MM.1S (cell line): ENCODE results near the gene MYL4.
A peak's percentile ranks its signal among the peaks of the same experiment; 100 is the strongest.
"Not testable (repeated sequence)": the region's sequence is repeated elsewhere in the genome, so short reads cannot be mapped to it uniquely, and the experiment has no call there.

ENCODE experiments used
- DNase-seq: peaks from one replicate; pipeline ENCODE4 v3.0.0-alpha.2; 2015
- H2AFZ ChIP-seq: fragments of 300-600 bp; sonication (generic); 2 replicates; pipeline ENCODE4 v1.6.0; 2016; ENCODE audit warnings: antibody characterized with exemption, low read length
- H3F3A ChIP-seq: fragments of 300-600 bp; sonication (generic); 2 replicates; pipeline ENCODE4 v1.6.1; 2016; ENCODE audit warnings: mild to moderate bottlenecking, antibody characterized with exemption, low read length, moderate library complexity, mixed read lengths; ENCODE audit not compliant: insufficient read depth
- H3K27ac ChIP-seq: fragments of 300-600 bp; sonication (generic); 2 replicates; pipeline ENCODE4 v1.5.1; 2016; ENCODE audit warnings: mild to moderate bottlenecking, low read length
- H3K27me3 ChIP-seq: fragments of 300-600 bp; sonication (generic); replicated peaks from 2 replicates; pipeline ENCODE4 v1.6.0; 2016; ENCODE audit warnings: low read length; ENCODE audit not compliant: insufficient read depth
- H3K36me3 ChIP-seq: fragments of 300-600 bp; sonication (generic); replicated peaks from 2 replicates; pipeline ENCODE4 v1.6.1; 2016; ENCODE audit warnings: mild to moderate bottlenecking, low read length, mixed read lengths; ENCODE audit not compliant: insufficient read depth
- H3K4me1 ChIP-seq: fragments of 300-600 bp; sonication (generic); 2 replicates; pipeline ENCODE4 v1.6.1; 2016; ENCODE audit warnings: low read length, mixed read lengths
- H3K4me2 ChIP-seq: fragments of 300-600 bp; sonication (generic); 2 replicates; pipeline ENCODE4 v1.6.0; 2016; ENCODE audit warnings: low read depth, low read length
- H3K4me3 ChIP-seq: fragments of 300-600 bp; sonication (generic); 2 replicates; pipeline ENCODE4 v1.5.1; 2016; ENCODE audit warnings: low read length, mixed read lengths
- H3K79me2 ChIP-seq: fragments of 300-600 bp; sonication (generic); 2 replicates; pipeline ENCODE4 v1.6.1; 2016; ENCODE audit warnings: mixed run types, low read length, mixed read lengths
- H3K9ac ChIP-seq: fragments of 300-600 bp; sonication (generic); 2 replicates; pipeline ENCODE4 v1.6.1; 2016; ENCODE audit warnings: low read length, mixed read lengths
- H3K9me2 ChIP-seq: fragments of 300-600 bp; sonication (generic); replicated peaks from 2 replicates; pipeline ENCODE4 v1.6.1; 2016; ENCODE audit warnings: mild to moderate bottlenecking, low read length, mixed read lengths; ENCODE audit not compliant: insufficient read depth
- H3K9me3 ChIP-seq: fragments of 300-600 bp; sonication (generic); replicated peaks from 2 replicates; pipeline ENCODE4 v1.6.1; 2016; ENCODE audit warnings: mild to moderate bottlenecking, low read length, mixed read lengths; ENCODE audit not compliant: insufficient read depth
- H4K20me1 ChIP-seq: fragments of 300-600 bp; sonication (generic); 2 replicates; pipeline ENCODE4 v1.6.1; 2016; ENCODE audit warnings: mild to moderate bottlenecking, low read length, moderate library complexity, mixed read lengths; ENCODE audit not compliant: insufficient read depth
- EZH2 ChIP-seq: fragments of 300-600 bp; sonication (generic); optimal IDR thresholded peaks from 2 replicates; pipeline ENCODE3; 2017; ENCODE audit warnings: low read depth, mild to moderate bottlenecking, antibody characterized with exemption, low read length, mixed read lengths
- EZH2phosphoT487 ChIP-seq: fragments of 300-600 bp; sonication (generic); IDR thresholded peaks from 2 replicates; pipeline ENCODE4 v1.6.1; 2018; ENCODE audit warnings: antibody characterized with exemption, low read length
- TF ChIP-seq, protein P1 (sequence below): fragments of 300-600 bp; sonication (generic); IDR thresholded peaks from 2 replicates; pipeline ENCODE4 v1.5.1; 2016; ENCODE audit warnings: antibody characterized with exemption, low read length, mixed read lengths

MYL4 gene

DNA sequence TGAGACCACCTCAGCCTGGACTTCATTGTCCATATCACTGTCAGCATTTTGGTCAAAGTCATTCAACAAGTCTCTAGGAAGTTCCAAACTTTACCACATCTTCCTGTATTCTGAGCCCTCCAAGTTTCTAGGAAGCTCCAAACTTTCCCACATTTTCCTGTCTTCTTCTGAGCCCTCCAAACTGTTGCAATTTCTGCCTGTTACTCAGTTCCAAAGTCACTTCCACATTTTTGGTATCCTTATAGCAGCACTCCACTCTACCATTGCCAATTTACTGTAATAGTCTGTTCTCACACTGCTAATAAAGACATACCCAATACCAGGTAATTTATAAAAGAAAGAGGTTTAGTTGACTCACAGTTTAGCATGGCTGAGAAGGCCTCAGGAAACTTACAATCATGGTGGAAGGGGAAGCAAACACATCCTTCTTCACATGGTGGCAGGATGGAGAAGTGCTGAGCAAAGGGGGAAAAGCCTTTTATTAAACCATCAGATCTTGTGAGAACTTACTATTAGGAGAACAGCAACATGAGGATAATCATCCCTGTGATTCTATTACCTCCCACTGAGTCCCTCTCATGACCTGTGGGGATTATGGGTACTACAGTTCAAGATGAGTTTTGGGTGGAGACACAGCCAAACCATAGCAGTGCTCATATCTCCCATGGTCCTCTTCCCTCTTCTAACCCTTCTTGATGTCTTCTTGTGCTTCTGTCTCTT, 60.6 kb downstream of the MYL4 start:
- H4K20me1 ChIP-seq, H3K9me2 ChIP-seq, H3K27me3 ChIP-seq, H3K9ac ChIP-seq, DNase-seq, H3K79me2 ChIP-seq, H3F3A ChIP-seq, H3K4me3 ChIP-seq, H3K4me1 ChIP-seq, H3K9me3 ChIP-seq, H3K36me3 ChIP-seq, H2AFZ ChIP-seq, H3K4me2 ChIP-seq, H3K27ac ChIP-seq: not testable (repeated sequence)

DNA sequence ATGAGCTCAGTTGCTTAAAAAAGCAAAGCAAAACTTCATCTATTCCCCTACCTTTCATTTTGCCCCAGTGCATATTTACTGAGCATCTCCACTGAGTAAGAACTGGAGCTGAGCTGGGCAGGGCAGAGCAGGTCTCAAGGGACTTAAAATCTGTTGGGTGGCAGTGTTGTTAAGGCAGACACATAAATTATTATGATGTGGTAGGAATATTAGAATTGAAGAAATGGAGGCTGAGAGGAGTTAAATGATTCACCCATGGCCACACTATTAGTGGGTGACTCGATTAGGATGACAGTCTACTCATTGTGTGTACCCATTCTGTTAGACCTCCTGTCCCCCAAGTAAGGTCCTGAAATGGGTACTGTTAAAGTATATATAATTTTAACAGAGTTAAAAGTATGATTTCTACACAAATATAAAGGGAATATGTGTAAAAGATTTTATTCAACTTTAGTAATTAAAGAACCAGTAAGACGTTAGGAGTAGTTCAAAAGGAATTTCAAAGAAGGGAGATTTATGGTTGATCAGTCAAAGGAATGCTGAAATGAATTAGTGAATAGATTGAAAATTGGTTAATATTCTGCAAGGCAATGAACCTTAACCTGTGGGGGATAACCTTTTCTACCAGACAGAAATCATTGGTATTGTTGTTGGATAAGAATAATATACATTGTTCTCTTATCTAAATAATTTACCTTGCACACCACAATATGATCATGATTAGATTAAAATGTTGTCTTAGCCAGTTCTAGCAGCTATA, 62.0 kb downstream of the MYL4 start:
- H4K20me1 ChIP-seq = no peaks in the 10 kb centered on the region
- no peak overlapping the region for H3K27ac ChIP-seq
- no peak for TF ChIP-seq EZH2phosphoT487
- TF ChIP-seq EZH2 = no peak
- TF ChIP-seq, protein P1, sequence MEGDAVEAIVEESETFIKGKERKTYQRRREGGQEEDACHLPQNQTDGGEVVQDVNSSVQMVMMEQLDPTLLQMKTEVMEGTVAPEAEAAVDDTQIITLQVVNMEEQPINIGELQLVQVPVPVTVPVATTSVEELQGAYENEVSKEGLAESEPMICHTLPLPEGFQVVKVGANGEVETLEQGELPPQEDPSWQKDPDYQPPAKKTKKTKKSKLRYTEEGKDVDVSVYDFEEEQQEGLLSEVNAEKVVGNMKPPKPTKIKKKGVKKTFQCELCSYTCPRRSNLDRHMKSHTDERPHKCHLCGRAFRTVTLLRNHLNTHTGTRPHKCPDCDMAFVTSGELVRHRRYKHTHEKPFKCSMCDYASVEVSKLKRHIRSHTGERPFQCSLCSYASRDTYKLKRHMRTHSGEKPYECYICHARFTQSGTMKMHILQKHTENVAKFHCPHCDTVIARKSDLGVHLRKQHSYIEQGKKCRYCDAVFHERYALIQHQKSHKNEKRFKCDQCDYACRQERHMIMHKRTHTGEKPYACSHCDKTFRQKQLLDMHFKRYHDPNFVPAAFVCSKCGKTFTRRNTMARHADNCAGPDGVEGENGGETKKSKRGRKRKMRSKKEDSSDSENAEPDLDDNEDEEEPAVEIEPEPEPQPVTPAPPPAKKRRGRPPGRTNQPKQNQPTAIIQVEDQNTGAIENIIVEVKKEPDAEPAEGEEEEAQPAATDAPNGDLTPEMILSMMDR = no peak
- no peak for DNase-seq
- H3K4me3 ChIP-seq = no peak overlapping the region
- no peaks in the 10 kb centered on the region for H3F3A ChIP-seq
- no peak overlapping the region for H3K4me2 ChIP-seq
- no peaks in the 10 kb centered on the region for H3K27me3 ChIP-seq
- no peaks in the 10 kb centered on the region for H3K79me2 ChIP-seq
- H2AFZ ChIP-seq = no peak overlapping the region
- no peaks in the 10 kb centered on the region for H3K9me2 ChIP-seq
- no peak overlapping the region for H3K9ac ChIP-seq
- H3K9me3 ChIP-seq = no peaks in the 10 kb centered on the region
- 0 out of 2 replicates have a peak, but pooled peaks cover 6% of the 10 kb centered on the region for H3K4me1 ChIP-seq
- H3K36me3 ChIP-seq = no peaks in the 10 kb centered on the region

DNA sequence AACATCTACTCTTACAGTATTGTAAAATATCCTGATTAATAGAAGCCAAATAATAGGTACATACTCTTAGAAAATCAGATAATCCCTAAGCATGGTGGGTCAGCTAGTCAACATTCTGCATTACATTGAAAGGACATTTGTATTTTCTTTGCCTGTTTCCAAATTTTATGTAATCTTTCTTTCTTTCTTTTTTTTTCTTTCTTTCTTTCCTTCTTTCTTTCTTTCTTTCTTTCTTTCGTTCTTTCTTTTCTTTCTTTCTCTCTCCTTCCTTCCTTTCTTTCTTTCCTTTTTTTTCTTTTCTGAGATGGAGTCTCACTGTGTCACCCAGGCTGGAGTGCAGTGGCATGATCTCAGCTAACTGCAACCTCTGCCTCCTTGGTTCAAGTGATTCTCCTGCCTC, 63.3 kb downstream of the MYL4 start:
- no peaks in the 10 kb centered on the region for H3K9me3 ChIP-seq
- H3K27ac ChIP-seq = no peak overlapping the region
- no peaks in the 10 kb centered on the region for H3K79me2 ChIP-seq
- no peak for DNase-seq
- no peak overlapping the region for H3K4me2 ChIP-seq
- no peaks in the 10 kb centered on the region for H3K36me3 ChIP-seq
- H3K27me3 ChIP-seq = no peaks in the 10 kb centered on the region
- H3K4me3 ChIP-seq = no peak overlapping the region
- H2AFZ ChIP-seq = no peak overlapping the region
- H4K20me1 ChIP-seq = no peaks in the 10 kb centered on the region
- H3K9me2 ChIP-seq = no peaks in the 10 kb centered on the region
- no peak for TF ChIP-seq EZH2phosphoT487
- TF ChIP-seq, protein P1 = no peak
- no peak for TF ChIP-seq EZH2
- no peak overlapping the region for H3K9ac ChIP-seq
- 0 out of 2 replicates have a peak, but pooled peaks cover 6% of the 10 kb centered on the region for H3K4me1 ChIP-seq
- H3F3A ChIP-seq = no peaks in the 10 kb centered on the region

DNA sequence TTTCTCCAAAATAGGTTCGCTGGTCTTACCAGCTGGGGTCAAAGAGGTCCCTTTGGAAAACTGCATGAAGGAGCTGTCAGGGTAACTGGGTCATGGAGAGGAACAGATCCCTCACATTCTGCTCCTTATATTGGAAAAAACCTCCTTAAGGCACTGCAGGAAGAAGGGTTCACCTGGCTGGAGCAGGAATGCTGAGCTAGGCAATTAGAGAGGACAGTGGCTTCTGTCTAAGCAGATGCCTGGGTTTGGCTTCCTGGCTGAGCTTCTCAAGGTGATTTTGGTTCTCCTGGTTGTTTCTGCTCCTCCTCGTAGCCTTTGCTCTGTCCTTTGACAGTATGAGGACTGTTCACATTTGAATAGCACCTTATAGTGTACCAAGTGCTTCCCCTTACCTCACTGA, 64.1 kb downstream of the MYL4 start:
- DNase-seq = no peak
- no peaks in the 10 kb centered on the region for H3K9me2 ChIP-seq
- H2AFZ ChIP-seq = 0 out of 2 replicates have a peak overlapping the region, but pooled peaks have one; percentile 16
- no peaks in the 10 kb centered on the region for H3K9me3 ChIP-seq
- no peak overlapping the region for H3K27ac ChIP-seq
- H3K9ac ChIP-seq = no peak overlapping the region
- H3K79me2 ChIP-seq = no peaks in the 10 kb centered on the region
- no peaks in the 10 kb centered on the region for H3K27me3 ChIP-seq
- no peak for TF ChIP-seq EZH2phosphoT487
- TF ChIP-seq EZH2 = no peak
- TF ChIP-seq, protein P1 = no peak
- no peaks in the 10 kb centered on the region for H3K36me3 ChIP-seq
- no peak overlapping the region for H3K4me3 ChIP-seq
- peaks cover 11% of the 10 kb centered on the region for H3K4me1 ChIP-seq
- H3K4me2 ChIP-seq = no peak overlapping the region
- H3F3A ChIP-seq = no peaks in the 10 kb centered on the region
- H4K20me1 ChIP-seq = no peaks in the 10 kb centered on the region
